ENCODE results near the gene WSCD1.

DNA sequence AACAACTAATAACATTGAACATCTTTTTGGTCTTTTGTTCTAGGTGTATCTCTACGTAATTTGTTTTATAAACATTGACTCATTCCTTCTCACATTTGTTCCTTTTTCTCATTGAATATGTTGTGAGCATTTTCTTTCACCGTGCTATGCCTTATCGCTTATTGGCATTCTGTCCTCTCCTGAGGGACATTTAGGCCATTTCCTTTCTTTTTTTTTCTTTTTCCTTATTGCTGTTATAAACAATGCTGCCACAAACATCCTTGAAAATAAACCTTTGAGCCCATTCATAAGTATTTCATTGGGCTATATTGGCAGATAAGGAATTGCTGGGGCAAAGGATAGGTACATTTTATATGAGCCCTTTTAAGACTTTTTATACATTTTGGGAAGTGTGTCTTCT is 32.4 kb downstream of the WSCD1 start:
- TF ChIP-seq ARNTL (CRISPR knock-in tag; IDR thresholded peaks at IDR 0.05; ENCODE audit: borderline replicate concordance, low read depth), result no peak
- TF ChIP-seq ZNF70 (CRISPR knock-in tag; IDR thresholded peaks at IDR 0.05), result no peak
- TF ChIP-seq CSDC2 (CRISPR knock-in tag; IDR thresholded peaks at IDR 0.05), result no peak
- no peak for TF ChIP-seq ISL1 (CRISPR knock-in tag; IDR thresholded peaks at IDR 0.05)
- TF ChIP-seq SNAI2 (CRISPR knock-in tag; IDR thresholded peaks at IDR 0.05), result no peak
- no peak for TF ChIP-seq ZFP3 (CRISPR knock-in tag; IDR thresholded peaks at IDR 0.05)
- TF ChIP-seq, protein P1, sequence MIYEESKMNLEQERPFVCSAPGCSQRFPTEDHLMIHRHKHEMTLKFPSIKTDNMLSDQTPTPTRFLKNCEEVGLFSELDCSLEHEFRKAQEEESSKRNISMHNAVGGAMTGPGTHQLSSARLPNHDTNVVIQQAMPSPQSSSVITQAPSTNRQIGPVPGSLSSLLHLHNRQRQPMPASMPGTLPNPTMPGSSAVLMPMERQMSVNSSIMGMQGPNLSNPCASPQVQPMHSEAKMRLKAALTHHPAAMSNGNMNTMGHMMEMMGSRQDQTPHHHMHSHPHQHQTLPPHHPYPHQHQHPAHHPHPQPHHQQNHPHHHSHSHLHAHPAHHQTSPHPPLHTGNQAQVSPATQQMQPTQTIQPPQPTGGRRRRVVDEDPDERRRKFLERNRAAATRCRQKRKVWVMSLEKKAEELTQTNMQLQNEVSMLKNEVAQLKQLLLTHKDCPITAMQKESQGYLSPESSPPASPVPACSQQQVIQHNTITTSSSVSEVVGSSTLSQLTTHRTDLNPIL (CRISPR knock-in tag; IDR thresholded peaks at IDR 0.05; ENCODE audit: low read depth), result no peak
- no peak for TF ChIP-seq PATZ1 (CRISPR knock-in tag; IDR thresholded peaks at IDR 0.05; ENCODE audit: borderline replicate concordance)
- TF ChIP-seq ZNF8 (CRISPR knock-in tag; IDR thresholded peaks at IDR 0.05), result no peak
- no peak for TF ChIP-seq BACH2 (CRISPR knock-in tag; IDR thresholded peaks at IDR 0.05; ENCODE audit: borderline replicate concordance)
